Caki2 (cell line): Measurements from ENCODE around the gene GNAS. TPM values are rescaled to one million over a fixed set of nuclear protein-coding genes. Genes with fewer than 3 reads are reported as not detected.
"Not testable (repeated sequence)": the region's sequence is repeated elsewhere in the genome, so short reads cannot be mapped to it uniquely, and the experiment has no call there.

Source experiments
- DNase-seq: peaks from one replicate; pipeline ENCODE4 v3.0.0-alpha.2; 2015; ENCODE audit warnings: low read depth
- in situ Hi-C: cut with HindIII; loops from 2 replicates; pipeline ENCODE4 v1.10.0; 2016; ENCODE audit warnings: low sequenced_read_pairs, low pct_unique_long_range_greater_than_20kb, mixed read lengths
- total RNA-seq: library from RNA; depleted of rRNA; stranded (reverse); fragments of >200 nt; shearing (Covaris generic); gene quantifications from 2 replicates; pipeline ENCODE4 v1.2.3, GENCODE V29; 2014; ENCODE audit warnings: low replicate concordance

The GNAS gene
- total RNA-seq, 1 experiment from 2014 or later: 471 TPM

DNA sequence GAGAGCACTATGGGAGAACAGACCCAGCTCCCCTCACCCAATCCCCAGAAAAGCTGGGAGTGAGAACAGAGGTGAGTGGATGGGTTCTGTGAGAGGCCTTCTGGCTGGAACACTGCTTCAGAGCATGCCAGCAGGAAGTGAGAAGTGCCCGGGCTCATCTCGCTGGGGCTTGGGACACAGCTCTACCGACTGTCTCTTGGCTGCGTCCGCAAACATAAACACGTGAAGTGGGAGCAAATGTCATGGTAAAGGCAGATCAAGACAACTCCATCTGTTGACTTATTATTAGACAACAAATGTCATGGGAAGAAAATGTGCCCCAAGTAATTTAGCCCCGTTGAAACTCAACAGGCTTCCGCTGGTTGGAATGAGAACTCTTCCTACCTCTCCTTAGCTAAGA, 27.7 kb upstream of the GNAS start:
- in situ Hi-C loops: loop anchor here (25.0 kb wide), 1 partner anchor 588 kb away; the partner anchor contains the start of gene ANKRD60
- no peak for DNase-seq

- no peak for DNase-seq
- in situ Hi-C loops: loop anchor here (25.0 kb wide), 1 partner anchor 588 kb away; the partner anchor contains the start of gene ANKRD60
Measured at GRCh38 chr20:58825450-58825849, 27.1 kb upstream of the GNAS start.

DNA sequence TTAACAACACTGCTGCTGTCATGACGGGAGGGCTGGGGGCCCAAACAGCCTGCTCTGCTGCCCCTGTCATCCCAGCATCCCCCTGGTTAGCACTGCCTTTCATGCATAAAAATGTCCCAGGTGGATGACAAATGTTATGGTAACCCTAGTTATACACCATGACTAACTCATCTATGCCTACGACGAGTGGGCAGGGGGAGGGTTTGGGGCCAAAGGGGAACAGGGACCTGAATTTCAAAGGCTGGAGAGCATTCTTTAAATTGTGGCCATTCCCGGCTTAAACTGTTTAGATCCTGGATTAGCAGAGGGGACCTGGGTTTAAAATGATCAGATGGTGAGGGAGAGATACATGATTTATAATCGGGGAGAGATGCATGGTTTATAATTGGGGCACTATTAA, 26.2 kb upstream of the GNAS start:
- in situ Hi-C loops: loop anchor here (25.0 kb wide), 1 partner anchor 589 kb away; the partner anchor contains the start of gene ANKRD60

GRCh38 chr20:58828136-58828535, 24.4 kb upstream of the GNAS start:
- DNase-seq: no peak
- in situ Hi-C loops: loop anchor here (25.0 kb wide), 1 partner anchor 591 kb away; the partner anchor contains the start of gene ANKRD60

More for the DNA sequence above, 26.2 kb upstream of the GNAS start:
- DNase-seq: no peak

DNA sequence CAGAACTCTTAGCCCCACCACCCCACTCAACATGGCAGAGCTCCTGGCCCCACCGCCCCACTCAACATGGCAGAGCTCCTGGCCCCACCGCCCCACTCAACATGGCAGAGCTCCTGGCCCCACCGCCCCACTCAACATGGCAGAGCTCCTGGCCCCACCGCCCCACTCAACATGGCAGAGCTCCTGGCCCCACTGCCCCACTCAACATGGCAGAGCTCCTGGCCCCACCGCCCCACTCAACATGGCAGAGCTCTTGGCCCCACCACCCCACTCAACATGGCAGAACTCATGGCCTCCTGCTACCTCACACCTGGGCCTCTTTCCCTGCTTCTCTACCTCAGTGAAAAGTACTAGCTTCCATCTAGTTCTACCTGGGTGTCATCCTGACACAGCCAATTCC, 23.7 kb upstream of the GNAS start:
- DNase-seq: not testable (repeated sequence)
- in situ Hi-C loops: loop anchor here (25.0 kb wide), 1 partner anchor 592 kb away; the partner anchor contains the start of gene ANKRD60

DNA sequence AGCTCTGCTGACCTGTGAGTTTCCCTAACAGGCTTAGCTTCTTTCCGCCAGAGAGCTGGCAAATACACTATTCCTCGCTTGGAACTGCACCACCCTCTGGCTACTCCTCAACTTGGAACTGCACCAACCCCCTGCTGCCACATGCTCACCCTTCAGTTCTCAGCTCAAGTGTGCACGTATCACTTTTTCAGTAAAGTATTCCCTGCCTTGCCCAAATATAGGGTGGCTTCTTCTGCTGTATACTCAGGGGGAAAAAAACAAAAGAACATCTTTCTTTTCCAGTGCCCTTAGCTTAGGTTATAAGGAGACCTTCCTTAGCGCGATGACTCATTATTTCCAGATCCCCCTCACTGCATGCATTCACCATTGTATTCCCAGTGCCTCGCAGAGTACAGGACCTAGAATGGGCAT, 23.0 kb upstream of the GNAS start:
- in situ Hi-C loops: loop anchor here (25.0 kb wide), 1 partner anchor 592 kb away; the partner anchor contains the start of gene ANKRD60
- no peak for DNase-seq

GRCh38 chr20:58832457-58832856, 20.1 kb upstream of the GNAS start:
- in situ Hi-C loops: loop anchor here (25.0 kb wide), 1 partner anchor 595 kb away; the partner anchor contains the start of gene ANKRD60
- no peak for DNase-seq

GRCh38 chr20:58833921-58834320, 18.6 kb upstream of the GNAS start:
- in situ Hi-C loops: loop anchor here (25.0 kb wide), 1 partner anchor 597 kb away; the partner anchor contains the start of gene ANKRD60
- no peak for DNase-seq

GRCh38 chr20:58835231-58835630, 17.3 kb upstream of the GNAS start:
- DNase-seq: no peak
- in situ Hi-C loops: loop anchor here (25.0 kb wide), 1 partner anchor 598 kb away; the partner anchor contains the start of gene ANKRD60

- in situ Hi-C loops: loop anchor here (25.0 kb wide), 1 partner anchor 599 kb away; the partner anchor contains the start of gene ANKRD60
- DNase-seq: no peak
Measured at GRCh38 chr20:58836616-58837204, 15.8 kb upstream of the GNAS start.

DNA sequence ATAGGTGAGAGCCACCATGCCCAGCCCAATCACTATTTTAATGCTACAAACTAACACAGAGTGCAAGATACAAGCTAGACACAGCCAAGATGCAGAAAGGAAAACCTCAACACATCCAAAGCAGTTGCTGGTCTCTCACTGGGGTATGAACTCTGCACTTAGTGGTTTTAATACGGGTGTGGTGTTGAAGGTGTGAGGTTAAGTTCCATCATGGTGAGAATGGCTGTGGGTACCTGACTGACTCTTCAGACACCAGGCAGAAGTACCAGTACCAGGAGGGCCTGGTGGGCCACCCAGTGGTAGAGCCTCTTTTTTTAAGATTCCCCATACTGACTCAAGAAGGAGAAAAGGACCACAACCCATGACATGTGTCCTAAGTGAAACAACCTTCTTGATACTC, 14.8 kb upstream of the GNAS start:
- in situ Hi-C loops: loop anchor here (25.0 kb wide), 1 partner anchor 600 kb away; the partner anchor contains the start of gene ANKRD60
- no peak for DNase-seq

DNA sequence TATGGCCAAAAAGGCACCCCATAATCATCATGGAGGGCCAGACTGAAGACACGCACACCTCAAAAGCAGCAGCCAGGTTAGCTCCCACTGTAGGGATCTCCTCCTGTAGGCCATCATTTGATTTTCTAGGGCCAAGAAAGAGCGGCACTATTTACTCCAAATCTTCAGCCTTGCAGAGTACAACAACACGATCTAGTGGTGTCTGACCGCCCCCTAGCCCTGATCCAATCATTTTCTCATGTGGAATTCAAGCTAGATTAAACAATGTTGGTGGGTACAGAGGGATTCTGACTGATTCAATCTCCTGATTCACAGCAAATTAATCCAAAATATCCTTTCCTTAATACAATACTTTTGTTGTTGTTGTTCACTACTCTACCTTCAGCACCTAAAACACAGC, 14.3 kb upstream of the GNAS start:
- in situ Hi-C loops: loop anchor here (25.0 kb wide), 1 partner anchor 601 kb away; the partner anchor contains the start of gene ANKRD60
- DNase-seq: no peak

- in situ Hi-C loops: loop anchor here (25.0 kb wide), 1 partner anchor 602 kb away; the partner anchor contains the start of gene ANKRD60
- no peak for DNase-seq
Measured at GRCh38 chr20:58839474-58839874, 13.0 kb upstream of the GNAS start.

- in situ Hi-C loops: loop anchor here (25.0 kb wide), 1 partner anchor 603 kb away; the partner anchor contains the start of gene ANKRD60
- no peak for DNase-seq
Measured at GRCh38 chr20:58839991-58840747, 12.3 kb upstream of the GNAS start.

DNA sequence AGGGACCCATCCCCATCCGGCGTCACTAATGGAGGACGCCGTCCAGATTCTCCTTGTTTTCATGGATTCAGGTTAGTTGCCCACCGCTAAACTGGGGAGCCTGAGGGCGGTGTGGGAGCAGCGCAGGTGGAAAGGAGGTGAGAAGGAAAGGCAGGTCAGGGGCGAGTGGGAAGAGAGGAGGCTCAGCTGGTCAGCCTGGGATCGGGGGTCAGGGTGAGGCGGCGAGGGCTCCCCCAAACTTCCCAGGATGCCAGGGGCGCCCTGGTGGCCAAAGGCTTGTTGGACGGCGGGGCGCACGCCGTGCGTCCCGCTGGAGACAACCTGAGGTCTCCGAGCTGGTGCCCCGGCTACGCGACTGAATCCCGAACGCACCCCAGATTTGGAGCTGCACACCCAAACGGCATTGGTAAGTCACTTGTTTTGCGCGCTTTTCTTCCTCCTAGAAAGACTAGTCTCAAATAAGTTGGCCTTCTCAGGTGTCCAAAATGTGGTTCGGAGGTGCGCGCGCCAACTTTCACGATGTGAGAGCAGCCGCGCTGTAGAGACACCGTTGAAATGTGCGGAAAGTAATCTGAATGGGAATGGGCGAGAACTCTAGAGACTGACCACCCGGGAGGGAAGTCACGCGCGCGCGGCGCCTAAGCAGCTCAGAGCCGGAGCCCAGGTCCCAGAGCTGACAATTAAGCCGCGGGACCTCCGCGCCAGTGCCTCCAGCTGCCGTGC, 11.5 kb upstream of the GNAS start:
- in situ Hi-C loops: loop anchor here (25.0 kb wide), 1 partner anchor 604 kb away; the partner anchor contains the start of gene ANKRD60
- DNase-seq: no peak

DNA sequence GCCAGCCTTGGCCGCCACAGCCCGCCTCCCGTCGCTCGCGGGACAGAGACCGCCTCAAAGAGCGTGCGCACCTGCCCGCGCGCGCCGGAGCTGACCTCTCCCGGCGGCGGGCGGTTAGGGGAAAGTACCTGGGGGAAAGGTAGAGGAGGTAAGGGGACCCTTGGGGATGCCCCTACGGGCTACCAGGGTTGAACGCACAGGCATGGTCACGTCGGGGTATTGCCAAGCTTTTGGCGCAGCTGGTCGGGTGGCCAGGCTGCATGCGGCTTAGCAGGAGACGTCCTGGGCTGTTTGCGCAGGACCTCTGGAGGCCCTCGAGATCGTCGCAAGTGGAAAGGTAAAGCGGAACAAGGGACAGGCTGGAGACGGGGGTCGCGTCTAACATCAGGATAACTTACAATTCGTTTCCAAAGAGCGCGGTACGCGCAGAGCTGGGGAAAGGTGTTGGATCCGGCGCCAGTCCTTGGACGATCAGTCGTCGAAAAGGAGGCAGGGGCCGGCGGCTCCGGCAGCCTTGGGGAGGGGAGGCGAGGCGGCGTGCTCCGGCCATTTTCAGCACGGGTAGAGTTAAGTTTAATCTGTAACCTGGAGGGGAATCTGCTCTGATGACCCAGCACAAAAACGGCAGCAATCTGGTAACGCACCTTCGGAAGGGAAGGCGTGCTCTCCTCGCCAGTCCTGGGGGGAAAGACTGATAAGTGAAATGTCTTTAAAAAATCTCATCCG, 10.8 kb upstream of the GNAS start:
- in situ Hi-C loops: loop anchor here (25.0 kb wide), 1 partner anchor 604 kb away; the partner anchor contains the start of gene ANKRD60

GRCh38 chr20:58842276-58842675, 10.2 kb upstream of the GNAS start:
- no peak for DNase-seq
- in situ Hi-C loops: loop anchor here (25.0 kb wide), 1 partner anchor 605 kb away; the partner anchor contains the start of gene ANKRD60

More for the DNA sequence above, 10.8 kb upstream of the GNAS start:
- no peak for DNase-seq
